Stimulated activated CD8-positive, alpha-beta memory T cell treated with anti-CD3 and anti-CD28 coated beads, Interleukin-4, amount 100 ng/mL, for 48 hours (primary cell): ENCODE measurements around the gene TNFRSF9.

Source experiments
- DNase-seq: peaks from one replicate; pipeline ENCODE4 v3.0.0-alpha.2; 2020

TNFRSF9 gene

DNA sequence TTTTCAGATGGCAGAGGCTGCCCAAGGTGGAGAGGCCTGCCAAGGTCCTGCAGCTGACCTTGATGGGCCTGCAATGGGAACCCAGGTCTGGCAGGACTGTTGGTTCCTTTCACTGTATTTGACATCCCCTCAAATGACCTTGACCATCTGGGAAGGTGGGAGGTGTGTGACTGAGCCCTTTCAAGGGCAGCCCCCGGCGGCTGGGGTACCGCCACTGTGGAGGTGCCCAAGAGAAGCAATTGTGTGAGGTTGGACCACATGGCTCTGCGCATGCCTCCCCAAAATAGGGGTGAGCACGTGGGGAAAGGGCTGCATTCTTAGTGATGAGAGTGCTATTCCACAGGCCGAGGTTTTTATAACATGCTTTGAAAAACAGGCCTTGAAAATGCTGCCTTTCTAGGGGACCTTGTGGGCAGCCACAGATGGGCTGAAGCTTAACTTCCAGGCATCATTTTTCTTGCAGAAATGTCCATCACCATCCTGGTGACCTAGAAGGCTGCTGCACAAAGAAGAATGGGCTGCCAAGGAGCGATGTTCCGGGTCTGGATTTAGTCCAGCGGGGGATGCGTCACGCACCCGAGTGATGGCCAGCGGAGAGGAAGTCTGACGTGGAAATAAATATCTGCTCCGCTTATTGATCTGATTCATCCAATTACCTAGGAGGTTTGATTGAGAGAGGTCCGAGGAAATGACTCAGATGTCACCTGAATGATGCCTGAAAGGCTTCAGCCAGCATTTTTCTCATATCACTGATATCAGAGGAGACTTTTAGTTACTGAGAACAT lies 71.3 kb downstream of the TNFRSF9 start:
- DNase-seq: no peak

DNA sequence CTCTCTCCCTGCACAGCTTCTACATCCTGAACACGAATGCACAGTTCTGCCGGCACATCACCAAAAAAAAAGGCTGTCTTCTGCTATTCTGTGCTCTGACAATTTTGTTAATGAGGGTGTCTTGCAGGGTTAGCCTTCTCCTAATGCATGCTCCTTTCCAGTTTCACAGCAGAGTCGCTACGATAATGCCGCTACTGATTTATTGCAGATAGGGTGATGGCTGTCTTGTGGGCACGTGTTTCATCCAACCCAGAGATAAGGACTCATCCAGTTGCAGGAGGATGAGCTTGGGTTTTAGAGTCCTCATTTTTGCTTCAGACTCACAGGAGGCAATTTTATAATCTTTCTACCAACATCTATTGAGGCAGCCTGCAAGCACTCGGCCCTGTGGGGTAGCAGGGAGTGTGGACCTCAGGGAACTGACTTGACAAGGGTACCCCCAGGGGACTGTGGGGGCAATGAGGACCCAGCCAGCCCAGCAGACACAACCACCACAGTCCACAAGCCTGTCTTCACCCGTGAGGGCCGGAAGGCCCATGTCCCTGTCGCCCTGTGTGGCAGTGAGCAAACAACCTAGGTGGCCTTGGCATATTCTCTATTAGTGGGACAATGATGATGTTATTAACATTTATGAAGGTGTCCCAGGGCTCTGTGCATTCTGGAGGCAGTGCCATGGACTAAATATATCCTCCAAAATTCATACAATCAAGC lies 72.4 kb downstream of the TNFRSF9 start:
- no peak for DNase-seq

DNA sequence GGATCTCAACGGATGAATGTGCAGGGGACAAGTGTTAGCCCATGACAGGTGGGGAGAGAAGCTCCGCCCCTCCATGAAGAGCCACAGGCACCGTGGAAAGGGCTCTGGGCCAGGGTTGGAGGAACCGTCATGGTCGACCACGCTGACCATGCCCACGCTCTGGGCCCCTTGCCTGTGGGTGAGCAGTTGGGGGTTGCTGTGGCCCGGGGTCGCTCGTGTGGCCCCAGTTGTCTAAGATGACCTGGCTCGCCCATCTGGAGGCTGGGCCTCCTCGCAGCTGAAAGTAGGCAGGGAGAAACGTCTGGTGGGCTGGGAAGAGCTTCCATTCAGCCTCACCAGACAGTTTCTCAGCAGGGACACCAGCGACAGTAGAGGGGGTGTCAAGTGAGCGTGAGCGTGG lies 74.7 kb downstream of the TNFRSF9 start:
- no peak for DNase-seq
